PFSK-1 (cell line): ENCODE data around the gene ANGEL2.

Experiments
- FOXP2 ChIP-seq: optimal IDR thresholded peaks from 2 replicates; pipeline ENCODE3; 2011; ENCODE audit warnings: borderline replicate concordance, control low read depth, inconsistent platforms; ENCODE audit not compliant: insufficient read depth; ENCODE audit errors: extremely low read length, extremely low read depth
- POLR2AphosphoS5 ChIP-seq: IDR thresholded peaks from 2 replicates; pipeline ENCODE4 v1.6.1; 2012; ENCODE audit warnings: low read depth, mild to moderate bottlenecking, control low read depth, low read length, moderate library complexity
- SIN3A ChIP-seq: IDR thresholded peaks from 2 replicates; pipeline ENCODE4 v1.6.1; 2012; ENCODE audit warnings: mild to moderate bottlenecking, low read length, moderate library complexity, borderline replicate concordance; ENCODE audit not compliant: insufficient read depth
- TAF1 ChIP-seq: IDR thresholded peaks from 2 replicates; pipeline ENCODE4 v1.6.1; 2012; ENCODE audit warnings: low read length, control low read depth, borderline replicate concordance; ENCODE audit not compliant: insufficient read depth
- TF ChIP-seq, protein P1 (sequence below), 2 experiments: IDR thresholded peaks; 2 replicates each; pipeline versions ENCODE4 v1.6.1 to v1.8.0; 2011 to 2012; ENCODE audit warnings: low read depth in 2 of 2, low read length in 2 of 2, control low read depth in 1 of 2, inconsistent platforms in 1 of 2, mild to moderate bottlenecking in 1 of 2, moderate library complexity in 1 of 2; ENCODE audit not compliant: insufficient read depth in 1 of 2

DNA sequence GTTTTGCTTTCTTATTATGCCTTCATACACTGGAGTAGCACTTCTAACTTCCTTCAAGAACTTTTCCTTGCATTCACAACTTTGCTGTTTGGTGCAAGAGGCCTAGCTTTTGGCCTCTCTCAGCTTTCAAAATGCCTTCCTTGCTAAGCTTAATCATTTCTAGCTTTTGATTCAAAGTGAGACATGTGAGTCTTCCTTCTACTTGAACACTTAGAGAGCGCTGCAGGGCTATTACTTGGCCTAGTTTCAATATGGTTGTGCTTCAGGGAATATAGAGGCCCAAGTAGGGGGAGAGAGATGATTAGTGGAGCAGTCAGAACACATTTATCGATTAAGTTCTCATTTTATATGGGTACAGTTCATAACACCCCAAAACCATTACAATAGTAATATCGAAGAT is 12.4 kb downstream of the ANGEL2 start:
- TF ChIP-seq TAF1: no peak
- no peak for TF ChIP-seq POLR2AphosphoS5
- no peak for TF ChIP-seq FOXP2
- TF ChIP-seq, protein P1, sequence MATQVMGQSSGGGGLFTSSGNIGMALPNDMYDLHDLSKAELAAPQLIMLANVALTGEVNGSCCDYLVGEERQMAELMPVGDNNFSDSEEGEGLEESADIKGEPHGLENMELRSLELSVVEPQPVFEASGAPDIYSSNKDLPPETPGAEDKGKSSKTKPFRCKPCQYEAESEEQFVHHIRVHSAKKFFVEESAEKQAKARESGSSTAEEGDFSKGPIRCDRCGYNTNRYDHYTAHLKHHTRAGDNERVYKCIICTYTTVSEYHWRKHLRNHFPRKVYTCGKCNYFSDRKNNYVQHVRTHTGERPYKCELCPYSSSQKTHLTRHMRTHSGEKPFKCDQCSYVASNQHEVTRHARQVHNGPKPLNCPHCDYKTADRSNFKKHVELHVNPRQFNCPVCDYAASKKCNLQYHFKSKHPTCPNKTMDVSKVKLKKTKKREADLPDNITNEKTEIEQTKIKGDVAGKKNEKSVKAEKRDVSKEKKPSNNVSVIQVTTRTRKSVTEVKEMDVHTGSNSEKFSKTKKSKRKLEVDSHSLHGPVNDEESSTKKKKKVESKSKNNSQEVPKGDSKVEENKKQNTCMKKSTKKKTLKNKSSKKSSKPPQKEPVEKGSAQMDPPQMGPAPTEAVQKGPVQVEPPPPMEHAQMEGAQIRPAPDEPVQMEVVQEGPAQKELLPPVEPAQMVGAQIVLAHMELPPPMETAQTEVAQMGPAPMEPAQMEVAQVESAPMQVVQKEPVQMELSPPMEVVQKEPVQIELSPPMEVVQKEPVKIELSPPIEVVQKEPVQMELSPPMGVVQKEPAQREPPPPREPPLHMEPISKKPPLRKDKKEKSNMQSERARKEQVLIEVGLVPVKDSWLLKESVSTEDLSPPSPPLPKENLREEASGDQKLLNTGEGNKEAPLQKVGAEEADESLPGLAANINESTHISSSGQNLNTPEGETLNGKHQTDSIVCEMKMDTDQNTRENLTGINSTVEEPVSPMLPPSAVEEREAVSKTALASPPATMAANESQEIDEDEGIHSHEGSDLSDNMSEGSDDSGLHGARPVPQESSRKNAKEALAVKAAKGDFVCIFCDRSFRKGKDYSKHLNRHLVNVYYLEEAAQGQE (IDR thresholded peaks at IDR 0.05; ENCODE audit: insufficient read depth in 1 of 2, low read depth in 2 of 2, low read length in 2 of 2): no peak
- TF ChIP-seq SIN3A: no peak
